Sigmoid colon (tissue), 4 donors: ENCODE measurements around the gene FOSL2.

Experiments
- EP300 ChIP-seq, 4 donors: sonication (generic); formaldehyde crosslinking; IDR thresholded peaks; one replicate each; pipeline ENCODE4 v1.6.1; 2017; ENCODE audit warnings: antibody characterized with exemption in 4 of 4
- TF ChIP-seq, protein P1 (sequence below), 4 experiments: fragments of 450-650 bp in 3 of 4; fragments of 200-600 bp in 1 of 4; IDR thresholded peaks; one replicate each; pipeline ENCODE4 v1.5.1; 2016 to 2019; ENCODE audit warnings: antibody characterized with exemption in 4 of 4, mild to moderate bottlenecking in 3 of 4, moderate library complexity in 2 of 4

GRCh38 chr2:28407131-28407975 lies 14.7 kb downstream of the FOSL2 start:
- TF ChIP-seq, protein P1, sequence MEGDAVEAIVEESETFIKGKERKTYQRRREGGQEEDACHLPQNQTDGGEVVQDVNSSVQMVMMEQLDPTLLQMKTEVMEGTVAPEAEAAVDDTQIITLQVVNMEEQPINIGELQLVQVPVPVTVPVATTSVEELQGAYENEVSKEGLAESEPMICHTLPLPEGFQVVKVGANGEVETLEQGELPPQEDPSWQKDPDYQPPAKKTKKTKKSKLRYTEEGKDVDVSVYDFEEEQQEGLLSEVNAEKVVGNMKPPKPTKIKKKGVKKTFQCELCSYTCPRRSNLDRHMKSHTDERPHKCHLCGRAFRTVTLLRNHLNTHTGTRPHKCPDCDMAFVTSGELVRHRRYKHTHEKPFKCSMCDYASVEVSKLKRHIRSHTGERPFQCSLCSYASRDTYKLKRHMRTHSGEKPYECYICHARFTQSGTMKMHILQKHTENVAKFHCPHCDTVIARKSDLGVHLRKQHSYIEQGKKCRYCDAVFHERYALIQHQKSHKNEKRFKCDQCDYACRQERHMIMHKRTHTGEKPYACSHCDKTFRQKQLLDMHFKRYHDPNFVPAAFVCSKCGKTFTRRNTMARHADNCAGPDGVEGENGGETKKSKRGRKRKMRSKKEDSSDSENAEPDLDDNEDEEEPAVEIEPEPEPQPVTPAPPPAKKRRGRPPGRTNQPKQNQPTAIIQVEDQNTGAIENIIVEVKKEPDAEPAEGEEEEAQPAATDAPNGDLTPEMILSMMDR (IDR thresholded peaks at IDR 0.05): no peak
- TF ChIP-seq EP300 (IDR thresholded peaks at IDR 0.05): no peak
